HG02759 (cell line): ENCODE data around the gene GPR85.
"Not testable (repeated sequence)": the region's sequence is repeated elsewhere in the genome, so short reads cannot be mapped to it uniquely, and the experiment has no call there.

Experiments used
- ATAC-seq: cut with Tn5 transposase; IDR thresholded peaks from one replicate; pipeline ENCODE4 v1.9.1; 2021; ENCODE audit warnings: mild to moderate bottlenecking, moderate library complexity; ENCODE audit not compliant: unreplicated experiment

Gene GPR85

GRCh38 chr7:113086431-113086888, at the start of gene GPR85:
TSS of gene GPR85 (minus strand) at chr7:113086827. CDS start at chr7:113084721, 2,106 bp downstream.
- ATAC-seq, result peak; percentile 86

- ATAC-seq, result no peak
Measured at GRCh38 chr7:113134025-113134424, 47.4 kb upstream of the GPR85 start.

GRCh38 chr7:113131367-113131766, 44.7 kb upstream of the GPR85 start:
- ATAC-seq, result no peak

- ATAC-seq, result no peak
Measured at GRCh38 chr7:113128031-113128430, 41.4 kb upstream of the GPR85 start.

GRCh38 chr7:113125728-113126127, 39.1 kb upstream of the GPR85 start:
- no peak for ATAC-seq

GRCh38 chr7:113122744-113123143, 36.1 kb upstream of the GPR85 start:
- no peak for ATAC-seq

GRCh38 chr7:113120647-113121046, 34.0 kb upstream of the GPR85 start:
- no peak for ATAC-seq

- no peak for ATAC-seq
Measured at GRCh38 chr7:113119429-113119828, 32.8 kb upstream of the GPR85 start.

- peak; percentile 99 for ATAC-seq
Measured at GRCh38 chr7:113118074-113118959, 31.7 kb upstream of the GPR85 start, which contains the start of gene SMIM30. TSS of gene SMIM30 (minus strand) at chr7:113118554. CDS start at chr7:113117578, 976 bp downstream.

GRCh38 chr7:113117374-113117774, 30.7 kb upstream of the GPR85 start:
- ATAC-seq, result not testable (repeated sequence)

GRCh38 chr7:113113912-113114311, 27.3 kb upstream of the GPR85 start:
- peak; percentile 27 for ATAC-seq

GRCh38 chr7:113109718-113110117, 23.1 kb upstream of the GPR85 start:
- no peak for ATAC-seq

- ATAC-seq, result no peak
Measured at GRCh38 chr7:113100121-113100603, 13.5 kb upstream of the GPR85 start.

- no peak for ATAC-seq
Measured at GRCh38 chr7:113099284-113099919, 12.8 kb upstream of the GPR85 start.

GRCh38 chr7:113094517-113095249, 8.1 kb upstream of the GPR85 start:
- no peak for ATAC-seq

- ATAC-seq, result no peak
Measured at GRCh38 chr7:113093561-113093960, 6.9 kb upstream of the GPR85 start.

- no peak for ATAC-seq
Measured at GRCh38 chr7:113092762-113093161, 6.1 kb upstream of the GPR85 start.

GRCh38 chr7:113087071-113087998, 708 bp upstream of the GPR85 start:
- no peak for ATAC-seq

- ATAC-seq, result no peak
Measured at GRCh38 chr7:113085781-113086390, 741 bp downstream of the GPR85 start.
